ENCODE measurements around the gene HIC2.
"Not testable (repeated sequence)": the region's sequence is repeated elsewhere in the genome, so short reads cannot be mapped to it uniquely, and the experiment has no call there.

HIC2 gene, protein sequence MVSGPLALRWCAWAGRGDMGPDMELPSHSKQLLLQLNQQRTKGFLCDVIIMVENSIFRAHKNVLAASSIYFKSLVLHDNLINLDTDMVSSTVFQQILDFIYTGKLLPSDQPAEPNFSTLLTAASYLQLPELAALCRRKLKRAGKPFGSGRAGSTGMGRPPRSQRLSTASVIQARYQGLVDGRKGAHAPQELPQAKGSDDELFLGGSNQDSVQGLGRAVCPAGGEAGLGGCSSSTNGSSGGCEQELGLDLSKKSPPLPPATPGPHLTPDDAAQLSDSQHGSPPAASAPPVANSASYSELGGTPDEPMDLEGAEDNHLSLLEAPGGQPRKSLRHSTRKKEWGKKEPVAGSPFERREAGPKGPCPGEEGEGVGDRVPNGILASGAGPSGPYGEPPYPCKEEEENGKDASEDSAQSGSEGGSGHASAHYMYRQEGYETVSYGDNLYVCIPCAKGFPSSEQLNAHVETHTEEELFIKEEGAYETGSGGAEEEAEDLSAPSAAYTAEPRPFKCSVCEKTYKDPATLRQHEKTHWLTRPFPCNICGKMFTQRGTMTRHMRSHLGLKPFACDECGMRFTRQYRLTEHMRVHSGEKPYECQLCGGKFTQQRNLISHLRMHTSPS

DNA sequence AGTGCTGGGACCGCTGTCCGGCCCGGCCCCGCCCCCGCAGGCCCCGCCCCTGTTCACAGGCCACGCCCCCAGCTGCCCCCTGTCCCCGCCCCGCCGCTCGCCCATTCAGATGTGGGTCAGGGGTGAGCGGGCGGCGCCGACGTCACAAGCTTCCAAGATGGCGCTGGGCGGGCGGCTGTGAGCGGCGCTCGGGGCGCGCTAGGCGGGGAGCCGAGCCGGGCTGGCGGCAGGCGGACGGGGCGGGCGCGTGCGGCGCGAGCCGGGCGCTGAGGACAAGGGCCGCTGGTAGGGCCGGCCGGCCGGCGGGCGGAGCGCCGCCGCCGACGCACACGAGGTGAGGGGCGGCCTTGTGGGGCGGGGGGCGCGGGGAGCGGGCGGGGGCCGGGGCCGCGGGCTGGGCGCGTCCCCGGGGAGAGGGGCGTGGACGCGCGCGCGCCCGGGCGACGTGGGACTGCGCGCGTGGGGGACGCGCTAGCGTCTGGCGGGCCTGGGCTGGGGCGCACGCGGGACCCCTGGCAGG is at the start of gene HIC2:
HIC2 (plus strand) TSS at position 145 of the 520 bp plus-strand sequence. CDS start 25,461 bp downstream, outside the sequence.
- DNase-seq: not testable (repeated sequence)

DNA sequence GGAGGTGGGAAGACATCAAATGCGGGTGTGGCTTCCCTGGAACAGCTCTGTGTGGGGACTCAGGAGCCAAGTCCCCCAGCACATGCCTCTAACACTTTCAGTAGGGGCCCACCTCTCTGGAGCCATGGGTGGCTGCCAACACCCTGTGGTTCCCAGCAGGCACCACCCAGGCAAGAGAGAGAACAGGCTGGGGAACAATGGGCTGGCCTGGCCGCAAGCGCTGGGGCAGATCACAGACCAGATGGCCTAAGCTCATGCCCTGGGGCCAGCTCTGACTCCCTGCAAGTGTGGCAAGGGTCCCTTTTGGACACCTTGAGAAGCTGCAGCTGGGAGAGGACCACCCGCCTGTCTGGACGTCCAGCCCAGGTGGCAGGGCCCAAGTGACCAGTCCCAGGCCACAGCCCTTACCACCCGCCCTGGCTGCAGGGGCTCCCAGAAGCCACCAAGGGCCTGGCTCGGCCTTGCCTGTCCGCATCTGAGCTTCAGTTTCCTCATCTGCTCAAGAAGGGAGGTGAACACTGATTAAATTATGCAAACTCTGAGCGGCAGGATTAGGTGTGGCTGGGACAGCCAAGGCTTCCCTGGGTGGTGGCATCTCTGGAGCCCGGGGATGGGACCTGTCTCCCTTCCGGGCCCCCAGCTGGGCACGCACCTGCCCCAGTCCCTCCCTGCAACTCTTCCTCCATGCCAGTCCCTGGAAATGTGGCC is 48.4 kb upstream of the HIC2 start:
- not testable (repeated sequence) for DNase-seq

DNA sequence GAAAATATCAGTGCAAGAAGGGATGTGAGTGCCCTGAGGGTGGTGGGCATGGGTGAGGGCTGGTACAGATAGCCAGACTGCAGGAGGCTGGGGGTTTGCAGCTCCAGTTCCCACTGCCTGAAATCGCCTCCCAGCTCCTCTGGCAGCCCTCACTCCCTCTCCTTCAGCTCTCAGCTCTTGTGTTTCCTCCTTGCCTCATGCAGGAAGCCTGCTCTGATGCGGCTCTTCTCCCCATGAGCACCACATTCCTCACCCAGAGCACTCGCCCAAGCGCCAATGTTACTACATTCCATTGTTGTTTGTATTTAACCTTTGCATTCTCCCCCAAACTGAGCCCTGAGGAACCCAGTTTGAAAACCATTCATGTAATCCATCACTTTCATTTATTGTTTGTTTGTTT is 41.3 kb upstream of the HIC2 start:
- not testable (repeated sequence) for DNase-seq

DNA sequence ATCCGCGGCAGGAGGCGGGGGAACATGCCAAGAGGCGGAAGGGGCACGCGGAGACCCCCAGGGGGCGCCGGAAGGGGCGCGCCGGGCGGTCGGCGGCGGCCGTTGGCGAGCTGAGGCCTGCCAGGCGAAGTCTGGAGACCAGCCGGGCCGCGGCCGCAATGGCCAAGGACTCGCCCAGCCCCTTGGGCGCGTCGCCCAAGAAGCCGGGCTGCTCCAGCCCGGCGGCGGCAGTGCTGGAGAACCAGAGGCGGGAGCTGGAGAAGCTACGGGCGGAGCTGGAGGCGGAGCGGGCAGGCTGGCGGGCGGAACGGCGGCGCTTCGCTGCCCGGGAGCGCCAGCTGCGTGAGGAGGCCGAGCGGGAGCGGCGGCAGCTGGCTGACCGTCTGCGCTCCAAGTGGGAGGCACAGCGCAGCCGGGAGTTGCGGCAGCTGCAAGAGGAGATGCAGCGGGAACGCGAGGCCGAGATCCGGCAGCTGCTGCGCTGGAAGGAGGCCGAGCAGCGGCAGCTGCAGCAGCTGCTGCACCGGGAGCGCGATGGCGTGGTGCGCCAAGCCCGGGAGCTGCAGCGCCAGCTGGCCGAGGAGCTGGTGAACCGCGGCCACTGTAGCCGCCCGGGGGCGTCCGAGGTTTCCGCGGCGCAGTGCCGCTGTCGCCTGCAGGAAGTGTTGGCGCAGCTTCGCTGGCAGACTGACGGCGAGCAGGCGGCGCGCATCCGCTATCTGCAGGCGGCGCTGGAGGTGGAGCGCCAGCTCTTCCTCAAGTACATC is 33.3 kb upstream of the HIC2 start, which contains the start of gene RIMBP3B:
RIMBP3B (plus strand) TSS at position 51 of the 767 bp plus-strand sequence; CDS start at position 159, 108 bp downstream.
- not testable (repeated sequence) for DNase-seq

DNA sequence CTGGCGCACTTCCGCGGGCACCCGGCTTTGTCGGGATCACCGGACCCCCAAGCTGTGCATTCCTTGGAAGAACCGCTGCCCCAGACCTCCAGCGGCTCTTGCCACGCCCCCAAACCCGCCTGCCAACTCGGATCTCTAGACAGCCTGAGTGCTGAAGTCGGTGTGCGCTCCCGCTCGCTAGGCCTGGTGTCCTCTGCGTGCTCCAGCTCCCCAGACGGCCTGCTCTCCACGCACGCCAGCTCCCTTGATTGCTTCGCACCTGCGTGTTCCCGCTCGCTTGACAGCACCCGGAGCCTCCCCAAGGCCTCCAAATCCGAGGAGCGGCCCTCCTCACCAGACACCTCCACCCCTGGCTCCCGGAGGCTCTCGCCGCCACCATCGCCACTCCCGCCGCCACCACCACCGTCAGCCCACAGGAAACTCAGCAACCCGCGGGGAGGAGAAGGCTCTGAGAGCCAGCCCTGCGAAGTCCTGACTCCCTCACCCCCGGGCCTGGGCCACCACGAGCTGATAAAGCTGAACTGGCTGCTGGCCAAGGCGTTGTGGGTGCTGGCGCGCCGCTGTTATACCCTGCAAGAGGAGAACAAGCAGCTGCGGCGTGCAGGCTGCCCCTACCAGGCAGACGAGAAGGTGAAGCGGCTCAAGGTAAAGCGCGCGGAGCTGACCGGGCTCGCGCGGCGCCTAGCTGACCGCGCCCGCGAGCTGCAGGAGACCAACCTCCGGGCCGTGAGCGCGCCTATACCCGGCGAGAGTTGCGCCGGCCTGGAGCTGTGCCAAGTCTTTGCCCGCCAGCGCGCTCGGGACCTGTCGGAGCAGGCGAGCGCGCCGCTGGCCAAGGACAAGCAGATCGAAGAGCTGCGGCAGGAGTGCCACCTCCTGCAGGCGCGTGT is 32.5 kb upstream of the HIC2 start:
- DNase-seq: not testable (repeated sequence)

DNA sequence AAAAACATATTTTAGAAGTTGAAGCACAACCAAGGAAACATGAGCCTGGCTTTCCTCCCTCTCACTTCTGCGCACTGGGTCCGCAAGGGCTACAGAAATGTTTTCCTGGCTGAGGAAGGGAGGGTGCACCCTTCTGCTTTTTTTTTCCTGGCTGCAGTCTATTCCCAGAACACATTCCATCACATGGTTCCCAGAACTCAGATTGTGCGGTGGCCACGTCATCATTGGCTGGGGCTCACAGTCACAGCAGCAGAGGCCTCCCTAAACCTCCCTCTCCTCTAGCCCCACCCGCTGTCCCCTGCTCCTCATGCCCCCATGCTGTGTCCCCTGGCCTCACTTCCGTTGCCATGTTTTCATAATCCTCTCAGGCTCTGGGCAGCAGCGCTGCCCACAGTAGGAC is 27.7 kb upstream of the HIC2 start:
- DNase-seq: not testable (repeated sequence)

DNA sequence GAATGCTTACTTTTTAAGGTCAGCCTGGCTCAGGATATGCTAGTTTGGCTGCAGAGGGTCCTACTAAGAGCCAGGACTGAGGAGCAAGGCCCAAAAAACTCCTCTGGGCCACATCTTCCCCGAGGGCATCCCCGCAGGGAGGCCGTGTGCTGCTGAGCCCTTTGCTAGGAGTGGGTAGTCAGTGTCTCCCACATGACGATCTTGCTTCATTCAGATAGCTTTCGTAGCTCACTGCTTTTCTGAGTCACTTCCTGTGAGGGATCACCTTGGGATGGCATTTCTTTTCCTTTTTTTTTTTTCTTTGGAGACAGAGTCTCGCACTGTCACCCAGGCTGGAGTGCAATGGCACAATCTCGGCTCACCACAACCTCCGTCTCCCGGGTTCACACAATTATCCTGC is 27.2 kb upstream of the HIC2 start:
- not testable (repeated sequence) for DNase-seq

DNA sequence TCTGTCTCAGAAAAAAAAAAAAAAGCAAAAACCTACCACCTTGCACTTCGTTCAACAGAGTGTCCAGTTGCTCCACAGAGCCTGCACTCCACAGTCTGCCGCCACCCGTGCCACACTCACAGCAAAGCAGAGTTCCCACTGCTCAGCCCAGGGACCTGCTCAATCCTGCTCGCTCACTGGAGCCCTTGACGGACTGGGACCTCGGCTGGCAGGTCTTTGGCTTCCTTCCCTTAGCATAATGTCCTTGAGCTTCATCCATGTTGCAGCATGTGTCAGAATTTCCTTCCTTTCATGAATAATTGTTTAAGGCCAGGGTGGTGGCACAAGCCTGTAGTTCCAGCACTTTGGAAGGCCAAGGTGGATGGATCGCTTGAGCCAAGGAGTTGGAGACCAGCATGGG is 22.6 kb upstream of the HIC2 start:
- DNase-seq: not testable (repeated sequence)

DNA sequence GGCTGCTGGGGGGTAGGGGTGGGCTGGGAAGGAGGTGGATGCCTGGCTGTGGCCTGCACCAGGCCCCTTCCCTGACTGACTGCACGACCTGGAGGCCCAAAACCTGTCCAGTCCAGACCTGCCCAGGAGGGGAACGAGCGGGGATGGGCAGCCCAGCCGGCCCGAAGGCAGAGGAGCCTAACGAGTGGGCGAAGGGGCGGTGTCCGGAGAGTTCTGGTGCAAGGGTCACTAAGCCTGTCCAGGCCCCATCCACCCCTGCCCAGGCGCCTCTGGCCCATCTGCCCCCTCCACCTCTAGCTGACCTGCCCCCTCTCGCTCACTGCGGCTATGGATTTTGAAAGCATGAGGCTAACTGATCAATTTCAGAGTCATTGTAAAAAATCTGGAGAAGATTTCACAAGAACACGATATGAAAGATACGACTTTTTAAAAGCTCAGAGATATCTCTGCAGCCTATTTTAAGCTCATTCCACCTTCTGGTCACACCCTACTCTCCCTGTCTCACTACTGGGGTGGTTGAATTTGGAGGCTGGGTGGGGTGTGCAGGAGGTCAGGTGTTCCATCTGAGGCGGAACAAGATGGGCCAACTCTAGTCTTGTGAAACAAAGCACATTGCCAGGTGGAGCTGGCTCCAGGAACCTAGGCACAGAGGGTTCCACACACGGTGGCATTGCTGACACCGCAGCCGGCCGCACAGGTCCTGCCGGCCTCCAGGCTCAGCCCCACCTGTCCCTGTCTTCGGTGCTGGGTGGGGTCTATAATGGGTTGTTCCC is 15.8 kb upstream of the HIC2 start:
- DNase-seq: not testable (repeated sequence)

DNA sequence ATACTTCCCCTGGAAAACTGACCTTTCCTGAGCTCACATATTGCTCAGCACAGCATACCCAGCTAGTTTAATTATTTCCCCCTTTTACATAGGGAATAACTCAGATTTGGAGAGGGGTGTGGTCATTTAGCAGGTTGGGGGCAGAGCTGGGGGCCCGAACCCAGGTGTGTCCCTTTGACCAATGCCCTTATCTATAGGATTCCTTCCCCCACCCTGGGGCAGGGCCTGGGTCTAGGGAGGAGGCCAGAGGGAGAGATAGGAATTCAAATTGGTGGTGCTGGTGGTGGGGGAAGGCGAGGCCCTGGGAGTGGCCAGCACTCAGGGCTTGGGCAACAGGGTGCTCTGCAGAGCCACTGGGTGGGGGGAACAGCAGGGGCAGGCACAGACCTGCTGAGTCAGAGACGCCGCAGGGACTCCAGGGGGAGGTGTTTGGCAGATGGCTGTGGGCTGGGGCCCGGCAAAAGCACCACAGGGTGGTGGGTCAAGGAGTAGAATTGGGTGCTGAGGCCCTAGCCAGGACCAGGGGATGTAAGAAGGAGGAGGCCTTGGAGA is 14.3 kb upstream of the HIC2 start:
- not testable (repeated sequence) for DNase-seq

DNA sequence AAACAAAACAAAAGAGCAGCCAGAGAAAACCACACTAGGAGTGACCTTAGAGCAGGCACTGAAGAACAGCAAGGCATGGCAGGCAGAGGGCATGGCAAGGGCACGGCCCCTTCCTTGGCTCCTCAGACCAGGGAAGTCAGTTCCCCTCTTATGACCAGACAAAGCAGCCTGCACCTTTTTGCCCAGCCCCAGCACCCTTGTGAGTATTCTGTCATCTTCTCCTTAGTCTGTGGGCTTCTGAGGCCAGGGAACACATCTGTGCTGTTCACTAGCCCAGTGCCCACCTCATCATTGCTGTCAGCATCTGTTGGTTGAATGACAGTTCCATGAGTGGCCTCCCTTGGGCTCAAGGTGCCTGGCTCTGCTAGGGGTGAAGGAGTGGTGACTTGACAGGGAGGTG is 10.0 kb upstream of the HIC2 start:
- not testable (repeated sequence) for DNase-seq

DNA sequence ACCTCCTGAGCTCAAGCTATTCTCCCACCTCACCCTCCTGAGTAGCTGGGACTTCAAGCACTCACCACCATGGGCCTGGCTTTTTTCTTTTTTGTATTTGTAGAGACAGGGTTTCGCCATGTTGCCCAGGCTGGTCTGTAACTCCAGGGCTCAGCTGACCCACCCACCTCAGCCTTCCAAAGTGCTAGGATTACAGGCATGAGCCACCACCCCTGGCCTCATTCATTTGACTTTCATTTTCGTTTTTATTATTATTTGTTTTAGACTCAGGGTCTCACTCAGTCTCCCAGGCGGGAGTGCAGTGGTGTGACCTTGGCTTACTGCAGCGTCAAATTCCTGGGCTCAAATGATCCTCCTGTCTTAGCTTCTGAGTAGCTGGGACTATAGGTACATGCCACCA is 9.4 kb upstream of the HIC2 start:
- not testable (repeated sequence) for DNase-seq

DNA sequence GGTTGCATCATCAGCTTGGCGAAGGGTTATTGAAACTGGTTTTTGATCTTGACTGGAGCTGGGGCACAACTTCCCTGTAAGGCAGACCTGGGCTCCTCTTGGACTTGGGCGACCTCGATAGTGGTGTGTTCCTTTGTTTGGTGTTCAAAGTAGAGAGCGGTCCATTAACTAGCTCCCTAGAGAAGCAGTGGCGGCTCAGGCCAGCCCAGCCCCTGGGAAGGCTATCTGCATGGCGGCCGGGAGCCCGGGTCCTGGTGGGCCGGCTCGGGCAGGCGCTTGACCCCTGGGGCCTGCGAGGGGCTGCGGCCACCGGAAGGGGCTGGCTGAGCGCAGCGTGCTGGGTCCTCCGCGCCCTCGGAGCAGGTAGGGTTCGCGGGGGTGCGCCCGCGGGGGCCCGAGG is 796 bp upstream of the HIC2 start:
- not testable (repeated sequence) for DNase-seq

DNA sequence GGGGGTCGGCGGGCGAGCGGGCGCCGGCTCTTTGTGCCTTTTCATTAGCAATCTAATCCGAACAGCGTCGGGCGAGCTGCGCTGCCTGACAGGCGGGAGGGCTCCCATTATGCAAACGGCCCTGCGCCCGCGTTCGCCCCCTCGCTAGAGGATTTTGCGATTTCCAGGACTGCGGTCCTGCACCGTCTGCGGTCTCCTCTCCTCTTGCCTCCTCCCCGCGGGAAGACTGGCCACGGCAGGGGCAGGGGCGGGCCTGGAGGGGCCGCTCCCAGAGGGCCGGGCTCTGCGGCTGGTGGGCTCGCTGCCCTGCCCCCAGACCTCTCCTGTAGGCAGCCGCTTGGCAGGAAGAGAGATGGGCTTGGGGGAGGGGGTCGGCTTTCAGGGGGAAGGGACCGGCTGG is 682 bp downstream of the HIC2 start:
- DNase-seq: not testable (repeated sequence)

DNA sequence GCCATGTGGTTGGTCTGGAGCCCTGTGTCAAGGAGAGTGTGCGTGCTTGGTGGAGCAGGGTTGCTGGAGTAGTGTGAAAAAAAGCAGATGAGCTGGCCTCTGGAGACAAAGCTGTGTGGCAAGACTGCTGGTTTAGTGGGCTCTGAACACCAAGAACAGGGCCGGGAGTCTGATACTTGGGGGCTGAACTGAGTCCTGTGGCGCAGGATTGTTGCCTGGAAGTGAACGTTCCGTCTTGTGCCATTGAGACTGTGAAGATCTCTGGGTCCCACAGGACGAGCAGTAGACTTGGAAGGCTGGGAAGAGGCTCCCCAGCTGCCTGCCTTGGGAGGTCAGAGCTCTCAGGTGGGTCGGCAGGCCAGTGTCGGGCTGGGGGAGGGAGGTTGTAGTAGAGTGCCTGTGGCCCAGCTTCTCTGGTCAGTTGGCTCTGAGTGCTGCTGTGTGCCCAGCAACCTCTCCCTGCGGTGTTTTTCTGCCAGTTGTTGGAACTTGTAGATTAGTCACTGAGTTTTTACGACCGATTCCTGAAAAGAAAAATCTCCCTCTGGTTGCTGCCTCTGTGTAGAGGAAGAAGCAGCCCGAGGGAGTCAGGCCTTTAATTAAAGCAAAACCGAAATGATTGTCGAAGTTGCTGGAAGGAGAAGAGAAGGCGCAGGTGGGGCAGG is 1.9 kb downstream of the HIC2 start:
- DNase-seq: not testable (repeated sequence)

DNA sequence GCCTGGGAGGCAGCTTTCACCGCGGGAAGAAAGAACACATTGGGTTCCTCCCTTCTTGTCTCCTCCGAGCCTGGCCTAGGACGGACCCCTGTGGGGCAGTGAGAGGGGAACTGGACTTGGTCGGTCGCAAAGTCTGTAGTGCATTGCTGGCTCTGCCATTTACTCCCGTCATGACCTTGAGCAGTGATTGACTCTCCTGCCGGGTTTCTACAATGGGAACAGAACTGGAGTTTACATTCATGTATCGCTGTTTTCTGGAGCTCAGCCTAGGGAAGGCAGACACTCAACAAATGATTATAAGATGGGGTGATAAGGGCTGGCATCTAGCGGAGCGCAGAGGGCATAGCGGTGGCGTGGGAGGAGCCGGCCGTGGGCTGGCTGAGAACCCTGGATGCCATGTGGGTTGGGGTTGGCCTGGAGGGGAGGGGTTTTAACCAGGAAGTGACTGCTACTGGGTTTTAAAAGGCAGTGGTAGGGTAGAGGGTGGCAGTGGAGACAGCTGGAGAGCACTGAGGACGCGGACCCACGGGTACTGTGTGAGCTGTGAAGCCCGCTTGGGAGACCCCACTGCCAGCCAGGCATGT is 3.1 kb downstream of the HIC2 start:
- DNase-seq: not testable (repeated sequence)

DNA sequence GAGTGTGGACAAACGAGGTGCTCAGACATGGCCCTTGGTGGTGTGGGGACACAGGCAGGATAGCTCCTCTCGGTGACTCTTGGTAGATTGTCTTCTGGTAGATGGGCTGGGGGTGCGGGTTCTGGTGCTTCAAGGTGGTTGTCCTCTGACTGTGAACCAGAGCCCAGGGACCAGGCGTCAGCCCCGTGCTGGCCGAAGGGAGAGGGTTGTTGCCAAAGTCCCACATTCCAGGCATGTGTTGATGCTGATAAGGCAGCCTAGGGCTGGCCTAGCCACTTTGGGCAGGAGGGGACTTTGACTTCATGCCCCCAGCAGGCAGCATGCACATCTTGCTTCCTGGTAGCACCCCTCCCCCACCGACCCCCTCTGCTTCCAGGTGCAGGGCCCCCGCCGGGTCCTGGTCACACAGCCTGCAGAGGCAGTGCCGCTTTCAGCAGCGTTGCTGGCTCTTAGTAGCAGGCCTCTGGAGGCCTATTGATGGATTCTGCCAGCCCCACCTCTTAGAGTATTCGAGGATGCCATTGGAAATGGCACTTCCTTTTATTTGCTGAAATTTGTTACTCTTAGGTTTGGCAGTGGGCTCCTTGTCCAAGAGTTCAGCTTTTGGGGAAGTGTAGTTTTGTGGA is 7.0 kb downstream of the HIC2 start:
- not testable (repeated sequence) for DNase-seq

DNA sequence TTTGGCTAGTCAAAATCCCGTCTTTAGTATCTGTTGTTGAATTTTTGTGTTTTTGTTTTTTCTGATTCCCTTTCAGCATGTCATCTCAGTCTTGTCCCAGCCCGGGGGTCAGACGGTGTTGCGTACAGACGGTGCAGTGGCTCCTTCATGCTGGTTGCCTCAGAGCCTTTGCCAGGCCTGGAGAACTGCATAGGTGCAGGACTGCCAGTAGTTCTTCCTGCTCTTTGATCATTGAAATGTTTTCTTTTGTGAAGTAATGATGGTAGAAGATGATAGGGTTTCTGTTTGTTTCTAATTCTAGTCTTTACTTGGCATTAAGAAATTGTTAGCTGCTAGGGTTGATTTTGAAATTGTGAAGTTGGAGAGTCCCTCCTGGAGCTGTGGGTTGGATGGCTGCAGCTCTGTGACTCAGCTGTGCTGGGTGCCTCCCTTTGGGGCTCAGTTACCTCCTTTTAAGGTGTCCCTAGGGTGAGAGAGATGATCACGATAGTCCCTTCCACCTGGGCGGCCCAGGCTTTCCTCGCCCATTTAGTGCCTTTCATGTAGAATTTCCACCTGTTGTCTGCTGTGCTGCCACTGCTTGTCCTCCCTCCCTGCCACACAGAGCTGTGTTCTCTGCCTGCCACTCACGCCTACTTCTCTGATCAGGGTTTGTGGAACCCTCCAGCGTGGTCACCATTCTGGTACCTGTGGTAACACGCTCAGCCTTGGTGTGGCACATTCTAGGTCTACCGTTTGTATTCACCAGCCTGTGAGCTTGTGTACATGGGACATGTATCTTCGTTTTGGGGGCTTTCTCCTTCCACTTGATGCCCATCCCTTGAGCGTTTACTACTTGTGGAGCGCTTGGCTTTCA is 17.4 kb downstream of the HIC2 start:
- DNase-seq: not testable (repeated sequence)
